HG03457 (cell line): ENCODE results near the gene RXRA.

ENCODE experiments used
- ATAC-seq: cut with Tn5 transposase; IDR thresholded peaks from one replicate; pipeline ENCODE4 v1.9.1; 2021; ENCODE audit warnings: moderate number of reproducible peaks; ENCODE audit not compliant: unreplicated experiment

RXRA gene

GRCh38 chr9:134325813-134326723 lies at the start of gene RXRA:
Gene RXRA (plus strand): TSS chr9:134326455. CDS start chr9:134326632, 177 bp downstream.
- ATAC-seq, result no peak

GRCh38 chr9:134278286-134278685 lies 48.0 kb upstream of the RXRA start:
- no peak for ATAC-seq

- ATAC-seq, result no peak
Observed at GRCh38 chr9:134278974-134279640, 47.1 kb upstream of the RXRA start.

GRCh38 chr9:134282138-134282650 lies 44.1 kb upstream of the RXRA start:
- ATAC-seq, result no peak

GRCh38 chr9:134283111-134283515 lies 43.1 kb upstream of the RXRA start:
- ATAC-seq, result no peak

- ATAC-seq, result no peak
Observed at GRCh38 chr9:134283692-134284265, 42.5 kb upstream of the RXRA start.

- ATAC-seq, result no peak
Observed at GRCh38 chr9:134284273-134284672, 42.0 kb upstream of the RXRA start.

- ATAC-seq, result no peak
Observed at GRCh38 chr9:134284741-134285140, 41.5 kb upstream of the RXRA start.

- ATAC-seq, result no peak
Observed at GRCh38 chr9:134285215-134285845, 40.9 kb upstream of the RXRA start.

- ATAC-seq, result no peak
Observed at GRCh38 chr9:134286471-134287245, 39.6 kb upstream of the RXRA start.

- no peak for ATAC-seq
Observed at GRCh38 chr9:134287591-134288491, 38.4 kb upstream of the RXRA start.

GRCh38 chr9:134288746-134289145 lies 37.5 kb upstream of the RXRA start:
- ATAC-seq, result no peak

- ATAC-seq, result no peak
Observed at GRCh38 chr9:134289241-134289875, 36.9 kb upstream of the RXRA start.

GRCh38 chr9:134290603-134291451 lies 35.4 kb upstream of the RXRA start:
- no peak for ATAC-seq

- no peak for ATAC-seq
Observed at GRCh38 chr9:134291452-134291881, 34.8 kb upstream of the RXRA start.

GRCh38 chr9:134291961-134292871 lies 34.0 kb upstream of the RXRA start:
- no peak for ATAC-seq

- ATAC-seq, result no peak
Observed at GRCh38 chr9:134293031-134293521, 33.2 kb upstream of the RXRA start.
